ENCODE measurements around the gene GOLGA6L2.

The GOLGA6L2 gene

GRCh38 chr15:23447107-23447500 lies at the start of gene GOLGA6L2:
Gene GOLGA6L2 (minus strand): TSS chr15:23447243. CDS start chr15:23447181, 62 bp downstream.
- Histone ChIP-seq H3K27me3 (ENCODE audit: insufficient read depth, low read length, poor library complexity) (no peaks in the 10 kb centered on the region), H3K9ac (ENCODE audit: low read depth, low read length) (no peak within 1 kb of the TSS), H3K4me3 (ENCODE audit: low read depth in 1 of 2, low read length in 2 of 2) (no peak within 1 kb of the TSS), H3K79me2 (ENCODE audit: insufficient read depth, low read length) (no peaks in the 10 kb centered on the region), H2AFZ (ENCODE audit: low read depth, low read length) (no peak within 1 kb of the TSS), H3K4me2 (ENCODE audit: insufficient read depth, low read length) (no peak within 1 kb of the TSS), H3K9me3 (ENCODE audit: insufficient read depth, low read length, severe bottlenecking) (no peaks in the 10 kb centered on the region), H3K36me3 (ENCODE audit: insufficient read depth, low read length) (no peaks in the 10 kb centered on the region), H4K20me1 (ENCODE audit: insufficient read depth, low read length) (no peaks in the 10 kb centered on the region), H3K4me1 (ENCODE audit: insufficient read depth, low read length) (no peaks in the 10 kb centered on the region), H3K27ac (ENCODE audit: low read length) (no peak within 1 kb of the TSS)
- TF ChIP-seq EZH2 (IDR thresholded peaks at IDR 0.05; ENCODE audit: borderline replicate concordance, low read depth, low read length, severe bottlenecking) (no peak), CTCF (IDR thresholded peaks at IDR 0.05; ENCODE audit: borderline replicate concordance, extremely low read depth, low read length, poor library complexity, severe bottlenecking) (no peak)
- ATAC-seq (ENCODE audit: insufficient read depth, low read depth) (no peak), DNase-seq (peak; percentile 38)

GRCh38 chr15:23484870-23485269 lies 37.8 kb upstream of the GOLGA6L2 start:
- no peaks in the 10 kb centered on the region for H3K79me2 ChIP-seq (ENCODE audit: insufficient read depth, low read length)
- no peak overlapping the region for H2AFZ ChIP-seq (ENCODE audit: low read depth, low read length)
- no peak for TF ChIP-seq EZH2 (IDR thresholded peaks at IDR 0.05; ENCODE audit: borderline replicate concordance, low read depth, low read length, severe bottlenecking)
- TF ChIP-seq CTCF (IDR thresholded peaks at IDR 0.05; ENCODE audit: borderline replicate concordance, extremely low read depth, low read length, poor library complexity, severe bottlenecking) = no peak
- no peaks in the 10 kb centered on the region for H3K36me3 ChIP-seq (ENCODE audit: insufficient read depth, low read length)
- DNase-seq (no peak), ATAC-seq (ENCODE audit: insufficient read depth, low read depth) (no peak)
- no peaks in the 10 kb centered on the region for H3K9me3 ChIP-seq (ENCODE audit: insufficient read depth, low read length, severe bottlenecking)
- H3K27ac ChIP-seq (ENCODE audit: low read length) = no peak overlapping the region
- no peaks in the 10 kb centered on the region for H4K20me1 ChIP-seq (ENCODE audit: insufficient read depth, low read length)
- no peaks in the 10 kb centered on the region for H3K4me1 ChIP-seq (ENCODE audit: insufficient read depth, low read length)
- H3K9ac ChIP-seq (ENCODE audit: low read depth, low read length) = no peak overlapping the region
- no peak overlapping the region for H3K4me2 ChIP-seq (ENCODE audit: insufficient read depth, low read length)
- H3K4me3 ChIP-seq (ENCODE audit: low read depth in 1 of 2, low read length in 2 of 2) = no peak overlapping the region
- no peaks in the 10 kb centered on the region for H3K27me3 ChIP-seq (ENCODE audit: insufficient read depth, low read length, poor library complexity)

- ATAC-seq (ENCODE audit: insufficient read depth, low read depth) = no peak
- Histone ChIP-seq H3K36me3 (ENCODE audit: insufficient read depth, low read length) (no peaks in the 10 kb centered on the region), H3K9ac (ENCODE audit: low read depth, low read length) (no peak overlapping the region), H3K4me3 (ENCODE audit: low read depth in 1 of 2, low read length in 2 of 2) (no peak overlapping the region), H4K20me1 (ENCODE audit: insufficient read depth, low read length) (no peaks in the 10 kb centered on the region), H3K4me1 (ENCODE audit: insufficient read depth, low read length) (no peaks in the 10 kb centered on the region), H3K9me3 (ENCODE audit: insufficient read depth, low read length, severe bottlenecking) (no peaks in the 10 kb centered on the region), H3K27ac (ENCODE audit: low read length) (no peak overlapping the region), H3K79me2 (ENCODE audit: insufficient read depth, low read length) (no peaks in the 10 kb centered on the region), H2AFZ (ENCODE audit: low read depth, low read length) (no peak overlapping the region), H3K27me3 (ENCODE audit: insufficient read depth, low read length, poor library complexity) (no peaks in the 10 kb centered on the region), H3K4me2 (ENCODE audit: insufficient read depth, low read length) (no peak overlapping the region)
- no peak for DNase-seq
- TF ChIP-seq CTCF (IDR thresholded peaks at IDR 0.05; ENCODE audit: borderline replicate concordance, extremely low read depth, low read length, poor library complexity, severe bottlenecking) (no peak), EZH2 (IDR thresholded peaks at IDR 0.05; ENCODE audit: borderline replicate concordance, low read depth, low read length, severe bottlenecking) (no peak)
Measured at GRCh38 chr15:23483821-23484299, 36.8 kb upstream of the GOLGA6L2 start.

All from DND-41 (cell line).